Measurements from ENCODE around the gene IL2RA. TPM values are rescaled to one million over a fixed set of nuclear protein-coding genes. Genes with fewer than 3 reads are reported as not detected.

IL2RA gene
- total RNA-seq, 1 donor from 2014 or later, result 2.9 TPM

DNA sequence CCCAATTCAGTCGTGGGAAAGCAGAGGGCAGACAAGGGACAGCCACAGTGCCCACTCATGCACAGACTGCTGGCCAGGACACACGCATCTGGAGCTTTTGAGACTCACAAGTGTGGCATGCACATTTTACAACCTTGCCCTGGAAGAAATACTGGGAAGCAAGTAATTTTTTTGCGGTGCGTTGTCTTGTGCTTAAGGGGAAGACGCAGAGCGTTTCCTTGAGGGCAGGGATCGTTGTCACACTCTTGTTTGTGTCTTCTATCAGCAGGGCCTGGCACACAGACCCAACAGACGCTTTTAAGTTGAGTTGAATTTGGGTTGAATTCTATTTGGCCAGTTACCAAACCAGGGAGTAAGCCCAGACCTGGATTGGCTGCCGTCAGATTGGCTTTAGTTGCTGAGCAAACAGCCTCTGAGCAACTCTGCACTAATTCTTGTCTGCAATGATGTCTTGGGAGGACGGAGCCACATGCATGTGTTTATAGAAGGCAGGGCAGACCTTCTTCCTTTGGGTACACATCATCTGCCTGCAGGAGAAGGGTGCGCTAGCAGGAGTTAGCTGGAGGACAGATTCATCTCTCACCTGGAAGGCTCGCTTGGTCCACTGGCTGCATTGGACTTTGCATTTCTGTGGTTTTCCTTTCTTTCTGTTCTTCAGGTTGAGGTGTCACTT lies 38.4 kb downstream of the IL2RA start:
- intact Hi-C loops (cut with DNase I), result no loop called here
- no peak overlapping the region for H3K4me3 ChIP-seq
- DNase-seq (no peak), ATAC-seq (no peak)
- H3K4me1 ChIP-seq, result peaks cover 9% of the 10 kb centered on the region
- no peaks in the 10 kb centered on the region for H3K27me3 ChIP-seq (ENCODE audit: low read depth)
- H3K36me3 ChIP-seq, result no peaks in the 10 kb centered on the region
- H3K9me3 ChIP-seq, result no peaks in the 10 kb centered on the region
- no peak for TF ChIP-seq CTCF (IDR thresholded peaks at IDR 0.05)
- H3K27ac ChIP-seq, result no peak overlapping the region

DNA sequence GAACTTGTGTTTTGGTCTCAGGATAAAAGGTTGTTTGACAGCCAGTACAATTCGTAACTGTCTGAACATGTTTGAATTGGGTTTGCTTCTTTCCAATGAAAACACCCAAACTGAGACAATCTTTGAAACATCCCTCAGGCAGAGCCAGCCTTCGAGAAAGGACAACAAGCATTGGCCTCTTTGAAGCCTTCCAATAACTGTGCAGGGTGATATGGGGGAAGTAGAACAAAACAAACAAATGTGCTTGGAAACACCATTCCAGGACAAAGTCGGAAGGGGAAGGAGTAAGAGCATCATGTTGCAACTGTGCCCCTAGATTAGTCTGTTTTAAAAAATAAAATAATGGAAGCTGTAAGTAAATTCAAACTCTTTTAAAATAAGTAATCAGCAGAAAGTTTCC lies 39.5 kb downstream of the IL2RA start:
- Histone ChIP-seq H3K36me3 (no peaks in the 10 kb centered on the region), H3K4me1 (peaks cover 19% of the 10 kb centered on the region), H3K9me3 (no peaks in the 10 kb centered on the region), H3K27ac (no peak overlapping the region), H3K4me3 (no peak overlapping the region), H3K27me3 (ENCODE audit: low read depth) (no peaks in the 10 kb centered on the region)
- ATAC-seq (peak in 1 of 2 donors; percentile 29), DNase-seq (no peak)
- intact Hi-C loops (cut with DNase I), result no loop called here
- TF ChIP-seq CTCF (IDR thresholded peaks at IDR 0.05), result no peak

DNA sequence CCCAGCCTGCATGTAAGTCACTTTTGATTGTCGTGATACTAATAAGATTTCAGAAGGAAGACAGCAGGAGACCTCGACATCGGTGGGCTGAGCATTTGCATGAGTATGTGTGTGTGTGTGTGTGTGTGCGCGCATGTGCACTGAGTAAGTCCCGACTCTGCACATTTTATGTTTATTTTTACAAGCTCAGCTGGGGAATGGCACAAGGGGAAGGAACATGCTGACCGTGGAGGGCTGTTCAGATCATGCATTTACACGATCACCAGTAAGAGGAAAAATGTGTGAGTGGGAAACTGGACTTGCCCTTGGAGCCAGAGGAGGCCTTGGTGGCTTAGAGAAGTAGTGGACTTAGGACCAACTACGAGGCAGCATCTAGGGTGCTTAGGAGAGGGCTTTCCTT lies 41.3 kb downstream of the IL2RA start:
- no peak overlapping the region for H3K4me3 ChIP-seq
- no peaks in the 10 kb centered on the region for H3K9me3 ChIP-seq
- no peak for TF ChIP-seq CTCF (IDR thresholded peaks at IDR 0.05)
- peaks cover 23% of the 10 kb centered on the region for H3K4me1 ChIP-seq
- no peaks in the 10 kb centered on the region for H3K27me3 ChIP-seq (ENCODE audit: low read depth)
- ATAC-seq (no peak), DNase-seq (no peak)
- no peak overlapping the region for H3K27ac ChIP-seq
- no peaks in the 10 kb centered on the region for H3K36me3 ChIP-seq
- intact Hi-C loops (cut with DNase I), result no loop called here

GRCh38 chr10:6019796-6020195 lies 42.4 kb downstream of the IL2RA start:
- H3K27me3 ChIP-seq (ENCODE audit: low read depth), result no peaks in the 10 kb centered on the region
- H3K4me1 ChIP-seq, result peaks cover 23% of the 10 kb centered on the region
- intact Hi-C loops (cut with DNase I), result no loop called here
- ATAC-seq (no peak), DNase-seq (no peak)
- H3K9me3 ChIP-seq, result no peaks in the 10 kb centered on the region
- no peak overlapping the region for H3K27ac ChIP-seq
- H3K36me3 ChIP-seq, result no peaks in the 10 kb centered on the region
- H3K4me3 ChIP-seq, result no peak overlapping the region
- TF ChIP-seq CTCF (IDR thresholded peaks at IDR 0.05), result no peak

DNA sequence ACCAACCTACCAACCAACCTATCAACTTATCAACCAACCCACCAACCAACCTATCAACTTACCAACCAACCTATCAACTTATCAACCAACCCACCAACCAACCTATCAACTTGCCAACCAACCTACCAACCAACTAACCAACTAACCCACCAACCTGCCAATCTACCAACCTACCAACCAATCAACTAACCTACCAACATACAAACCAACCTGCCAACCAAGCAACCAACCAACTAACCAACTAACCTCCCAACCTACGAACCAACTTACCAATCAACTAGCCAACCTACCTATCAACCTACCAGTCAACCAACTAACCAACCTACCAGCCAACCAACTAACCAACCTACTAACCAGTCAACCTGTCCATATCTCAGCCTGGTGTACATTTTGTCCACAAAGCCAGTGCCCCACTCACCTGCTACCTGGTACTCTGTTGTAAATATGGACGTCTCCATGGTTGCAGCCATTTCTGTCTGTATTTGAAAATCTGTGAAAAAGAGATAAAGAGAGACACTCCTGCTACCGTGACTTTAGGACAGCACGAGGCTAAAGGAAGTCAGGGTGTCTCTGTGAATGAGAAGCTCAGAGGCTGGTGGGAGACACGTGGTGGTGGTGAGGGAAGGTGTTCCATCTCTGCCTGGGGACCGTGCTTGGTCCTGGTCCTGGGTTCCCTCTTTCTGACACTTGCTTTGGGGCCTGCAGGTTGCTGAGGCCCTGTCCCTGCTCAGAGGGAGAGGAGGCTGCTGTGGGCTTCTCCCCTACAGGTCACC lies 43.0 kb downstream of the IL2RA start:
- no peak for TF ChIP-seq CTCF (IDR thresholded peaks at IDR 0.05)
- DNase-seq (no peak), ATAC-seq (no peak)
- Histone ChIP-seq H3K9me3 (no peaks in the 10 kb centered on the region), H3K4me3 (no peak overlapping the region), H3K36me3 (no peaks in the 10 kb centered on the region), H3K27me3 (ENCODE audit: low read depth) (no peaks in the 10 kb centered on the region), H3K4me1 (peaks cover 29% of the 10 kb centered on the region), H3K27ac (peak overlapping the region; percentile 76)
- intact Hi-C loops (cut with DNase I), result no loop called here

Measured in lower lobe of right lung (tissue), 2 donors.